H1 (cell line): Measurements from ENCODE around the gene SCG5. TPM values are rescaled to one million over a fixed set of nuclear protein-coding genes. Genes with fewer than 3 reads are reported as not detected.

Source experiments
- ASH2L ChIP-seq: fragments of 200-600, 300-600 bp; sonication (generic); IDR thresholded peaks from one replicate; pipeline ENCODE4 v1.7.1; 2017; ENCODE audit warnings: low read length
- ATF2 ChIP-seq: IDR thresholded peaks from 2 replicates; pipeline ENCODE4 v1.6.1; 2012; ENCODE audit warnings: low read length, inconsistent platforms
- CBX8 ChIP-seq: fragments of 300-800, 300-1000 bp; sonication (generic); IDR thresholded peaks from 2 replicates; pipeline ENCODE4 v1.7.1; 2016; ENCODE audit warnings: low read depth, low read length, borderline replicate concordance
- CHD1 ChIP-seq: IDR thresholded peaks from 2 replicates; pipeline ENCODE4 v1.6.1; 2012; ENCODE audit warnings: low read depth, low read length, improper control_type of control experiment
- EGR1 ChIP-seq: IDR thresholded peaks from 2 replicates; pipeline ENCODE4 v1.6.1; 2011; ENCODE audit warnings: low read depth, low read length, borderline replicate concordance
- HDAC2 ChIP-seq, 2 experiments: fragments of 300-600 bp in 1 of 2; sonication (generic) in 1 of 2; IDR thresholded peaks; 2 replicates each; pipeline ENCODE4 v1.6.1; 2011 to 2012; ENCODE audit warnings: low read depth in 2 of 2, low read length in 2 of 2, mild to moderate bottlenecking in 2 of 2, moderate library complexity in 2 of 2, borderline replicate concordance in 1 of 2, inconsistent platforms in 1 of 2
- HDAC6 ChIP-seq: IDR thresholded peaks from one replicate; pipeline ENCODE4 v1.7.1; 2012; ENCODE audit warnings: low read depth, mild to moderate bottlenecking, inconsistent platforms, low read length, moderate library complexity
- RNF2 ChIP-seq: fragments of 200-900, 300-1000 bp; sonication (generic); IDR thresholded peaks from 2 replicates; pipeline ENCODE4 v1.7.1; 2016; ENCODE audit warnings: borderline replicate concordance, low read depth, mild to moderate bottlenecking, antibody characterized with exemption, low read length; ENCODE audit not compliant: poor library complexity, severe bottlenecking; ENCODE audit errors: missing control alignments
- USF2 ChIP-seq: IDR thresholded peaks from 2 replicates; pipeline ENCODE4 v1.6.1; 2011; ENCODE audit warnings: low read length, improper control_type of control experiment
- polyA plus RNA-seq, 7 experiments: library from polyadenylated mRNA; depleted of rRNA in 3 of 7; stranded (reverse) in 5 of 7; unstranded in 2 of 7; fragments of >200 nt in 5 of 7; fragments of 200-250 nt in 2 of 7; gene quantifications; 1 replicate in 5 of 7; 2 replicates in 1 of 7; 4 replicates in 1 of 7; pipeline versions ENCODE4 v1.2.1 to v1.2.3, GENCODE V29; 2011 to 2013; ENCODE audit warnings: missing spikeins in 2 of 7, mixed read lengths in 2 of 7
- total RNA-seq: library from RNA; stranded (reverse); fragmentation: NEBNext Ultra II Directional; extraction: Animal tissue kit (Norgen Biotek cat#: 25700); gene quantifications from 2 replicates; pipeline ENCODE4 v1.2.1, GENCODE V29; 2021

The SCG5 gene
- total and polyA plus RNA-seq, 2 of the 8 experiments (the other 6 are each of a cell fraction or from before 2014, with no cell fraction given): 18.7 to 19.9 TPM

- TF ChIP-seq RNF2 (no peak), EGR1 (no peak), HDAC2 (IDR thresholded peaks at IDR 0.05; ENCODE audit: borderline replicate concordance in 1 of 2, low read depth in 2 of 2, low read length in 2 of 2) (no peak), USF2 (no peak), CBX8 (no peak), ASH2L (no peak), CHD1 (no peak), HDAC6 (no peak), ATF2 (no peak)
- TF ChIP-seq, all 59 proteins: peak for 0
These were observed 50.2 kb downstream of the SCG5 start (continued) for GRCh38 chr15:32691689-32692038.
